Thyroid gland (tissue), 4 donors: Measurements from ENCODE around the gene RPL15. TPM values are rescaled to one million over a fixed set of nuclear protein-coding genes. Genes with fewer than 3 reads are reported as not detected.

Experiments used
- DNase-seq, 2 donors: peaks; one replicate each; pipeline ENCODE4 v3.0.0-alpha.2; 2019
- H3K27ac ChIP-seq, 3 donors: fragments of 200-600 bp; sonication (generic); 1 replicate in 2 of 3; 2 replicates in 1 of 3; pipeline ENCODE4 v1.5.1; 2016 to 2019; ENCODE audit warnings: mild to moderate bottlenecking in 1 of 3, moderate library complexity in 1 of 3
- H3K27me3 ChIP-seq: fragments of 200-600 bp; sonication (generic); one replicate; pipeline ENCODE4 v1.5.1; 2019
- H3K36me3 ChIP-seq, 2 donors: fragments of 200-600 bp; sonication (generic); one replicate each; pipeline ENCODE4 v1.5.1; 2016 to 2019
- H3K4me1 ChIP-seq, 2 donors: fragments of 200-600 bp; sonication (generic); one replicate each; pipeline ENCODE4 v1.5.1; 2017 to 2019
- H3K4me3 ChIP-seq, 3 donors: fragments of 200-600 bp; sonication (generic); replicated peaks in 1 of 3; 1 replicate in 2 of 3; 2 replicates in 1 of 3; pipeline ENCODE4 v1.5.1; 2016; ENCODE audit warnings: mild to moderate bottlenecking in 1 of 3
- H3K9me3 ChIP-seq: fragments of 200-600 bp; sonication (generic); one replicate; pipeline ENCODE4 v1.5.1; 2017
- POLR2A ChIP-seq, 2 donors: fragments of 450-650 bp; IDR thresholded peaks; one replicate each; pipeline ENCODE4 v1.6.1; 2017; ENCODE audit warnings: antibody characterized with exemption in 2 of 2, mild to moderate bottlenecking in 2 of 2, moderate library complexity in 1 of 2
- WGBS, 2 donors: methylation state at CpG; one replicate each; pipeline ENCODE4 v1.1.5; 2017; 5-methylcytosine and 5-hydroxymethylcytosine counted together
- intact Hi-C: fragments of 100-400 bp; cut with DNase I; formaldehyde crosslinking; loops from one replicate; pipeline ENCODE4 v1.15.1; 2023
- total RNA-seq, 4 donors: library from RNA; depleted of rRNA; stranded (reverse); fragments of >200 nt; gene quantifications; one replicate each; pipeline ENCODE4 v1.2.3, GENCODE V29; 2016
- TF ChIP-seq, protein P1 (sequence below), 6 experiments: fragments of 200-600 bp in 3 of 6; fragments of 450-650 bp in 3 of 6; sonication (generic) in 3 of 6; IDR thresholded peaks; one replicate each; pipeline ENCODE4 v1.5.1; 2016 to 2019; ENCODE audit warnings: antibody characterized with exemption in 6 of 6, mild to moderate bottlenecking in 2 of 6, inconsistent platforms in 1 of 6, moderate library complexity in 1 of 6

The RPL15 gene
- total RNA-seq, 4 donors from 2014 or later, result 1,700 to 2,512 (median 2,310) TPM

DNA sequence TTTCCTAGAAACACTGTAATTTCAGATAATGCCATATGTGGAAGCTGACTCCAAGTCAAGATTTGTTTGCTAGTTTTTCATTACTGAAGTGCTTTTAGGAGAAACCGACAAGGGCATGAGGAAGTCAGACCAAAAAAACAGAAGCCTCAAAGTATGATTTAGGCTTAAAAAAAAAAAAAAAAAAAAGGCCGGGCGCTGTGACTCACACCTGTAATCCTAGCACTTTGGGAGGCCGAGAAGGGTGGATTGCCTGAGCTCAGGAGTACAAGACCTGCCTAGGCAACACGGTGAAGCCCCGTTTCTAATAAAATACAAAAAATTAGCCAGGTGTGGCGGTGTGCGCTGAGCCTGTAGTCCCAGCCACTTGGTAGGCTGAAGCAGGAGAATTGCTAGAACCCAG lies 11.6 kb downstream of the RPL15 start:
- Histone ChIP-seq H3K4me1 (peaks cover 3 to 7% of the 10 kb centered on the region in 2 donors), H3K4me3 (no peak overlapping the region), H3K27me3 (no peaks in the 10 kb centered on the region), H3K9me3 (no peaks in the 10 kb centered on the region), H3K36me3 (no peaks in the 10 kb centered on the region), H3K27ac (peak overlapping the region in 2 of 3 donors; percentile 33 to 38)
- DNase-seq, result peak; percentile 74 to 75
- intact Hi-C loops, result no loop called here
- WGBS, 2 donors, result 28 to 29% methylated on average over 8 of the region's 8 CpGs
- TF ChIP-seq, protein P1, sequence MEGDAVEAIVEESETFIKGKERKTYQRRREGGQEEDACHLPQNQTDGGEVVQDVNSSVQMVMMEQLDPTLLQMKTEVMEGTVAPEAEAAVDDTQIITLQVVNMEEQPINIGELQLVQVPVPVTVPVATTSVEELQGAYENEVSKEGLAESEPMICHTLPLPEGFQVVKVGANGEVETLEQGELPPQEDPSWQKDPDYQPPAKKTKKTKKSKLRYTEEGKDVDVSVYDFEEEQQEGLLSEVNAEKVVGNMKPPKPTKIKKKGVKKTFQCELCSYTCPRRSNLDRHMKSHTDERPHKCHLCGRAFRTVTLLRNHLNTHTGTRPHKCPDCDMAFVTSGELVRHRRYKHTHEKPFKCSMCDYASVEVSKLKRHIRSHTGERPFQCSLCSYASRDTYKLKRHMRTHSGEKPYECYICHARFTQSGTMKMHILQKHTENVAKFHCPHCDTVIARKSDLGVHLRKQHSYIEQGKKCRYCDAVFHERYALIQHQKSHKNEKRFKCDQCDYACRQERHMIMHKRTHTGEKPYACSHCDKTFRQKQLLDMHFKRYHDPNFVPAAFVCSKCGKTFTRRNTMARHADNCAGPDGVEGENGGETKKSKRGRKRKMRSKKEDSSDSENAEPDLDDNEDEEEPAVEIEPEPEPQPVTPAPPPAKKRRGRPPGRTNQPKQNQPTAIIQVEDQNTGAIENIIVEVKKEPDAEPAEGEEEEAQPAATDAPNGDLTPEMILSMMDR (IDR thresholded peaks at IDR 0.05), result no peak
- TF ChIP-seq POLR2A (IDR thresholded peaks at IDR 0.05), result no peak

DNA sequence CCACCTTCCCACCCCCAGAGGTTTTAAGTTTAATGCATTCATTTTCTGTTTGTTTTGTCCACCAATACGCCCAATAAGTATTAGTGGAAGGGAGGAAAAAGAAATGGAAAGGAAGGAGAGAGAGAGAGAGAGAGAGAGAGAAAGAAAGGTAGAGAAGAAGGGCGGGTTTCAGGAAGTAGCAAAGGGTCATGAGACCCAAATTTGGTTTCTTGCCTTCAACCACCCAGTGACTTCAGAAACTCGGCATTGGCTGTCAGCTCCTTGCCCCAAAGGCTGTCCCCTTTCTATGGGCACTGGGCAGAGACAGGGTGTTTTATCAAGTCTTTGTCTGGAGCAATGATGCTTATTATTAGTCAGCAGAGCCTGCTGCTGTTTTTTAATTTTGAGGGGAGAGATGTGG lies 14.7 kb downstream of the RPL15 start:
- 86% methylated on average over 3 of the region's 3 CpGs for WGBS, 2 donors

DNA sequence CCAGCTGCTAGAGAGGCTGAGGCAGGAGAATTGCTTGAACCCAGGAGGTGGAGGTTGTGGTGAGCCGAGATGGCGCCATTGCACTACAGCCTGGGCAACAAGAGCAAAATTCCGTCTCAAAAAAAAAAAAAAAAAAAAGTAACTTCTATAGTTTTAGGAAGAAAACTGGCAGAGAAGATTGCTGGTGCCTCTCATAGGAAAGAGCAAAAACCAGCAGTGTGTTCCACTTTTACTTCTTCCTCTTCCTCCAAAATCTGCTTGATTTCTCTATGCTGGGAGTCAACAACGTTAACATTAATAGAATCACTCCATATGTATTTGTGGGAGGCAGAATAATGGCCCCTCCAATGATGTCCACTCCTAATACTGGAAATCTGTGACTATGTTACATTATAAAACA lies 15.6 kb downstream of the RPL15 start:
- intact Hi-C loops, result no loop called here
- Histone ChIP-seq H3K9me3 (no peaks in the 10 kb centered on the region), H3K4me1 (peaks cover 0 to 3% of the 10 kb centered on the region in 2 donors), H3K36me3 (no peaks in the 10 kb centered on the region), H3K27me3 (no peaks in the 10 kb centered on the region), H3K27ac (no peak overlapping the region), H3K4me3 (no peak overlapping the region)
- no peak for TF ChIP-seq POLR2A (IDR thresholded peaks at IDR 0.05)
- TF ChIP-seq, protein P1 (IDR thresholded peaks at IDR 0.05), result no peak
- no peak for DNase-seq
- WGBS, 2 donors, result 88 to 94% methylated on average over 4 of the region's 4 CpGs

More for the DNA sequence above, 14.7 kb downstream of the RPL15 start:
- no peak overlapping the region for H3K4me3 ChIP-seq
- H3K27me3 ChIP-seq, result no peaks in the 10 kb centered on the region
- DNase-seq, result no peak
- no peaks in the 10 kb centered on the region for H3K9me3 ChIP-seq
- intact Hi-C loops, result no loop called here
- no peaks in the 10 kb centered on the region for H3K36me3 ChIP-seq
- peaks cover 0 to 3% of the 10 kb centered on the region in 2 donors for H3K4me1 ChIP-seq
- TF ChIP-seq, protein P1 (IDR thresholded peaks at IDR 0.05), result no peak
- no peak for TF ChIP-seq POLR2A (IDR thresholded peaks at IDR 0.05)
- H3K27ac ChIP-seq, result no peak overlapping the region

DNA sequence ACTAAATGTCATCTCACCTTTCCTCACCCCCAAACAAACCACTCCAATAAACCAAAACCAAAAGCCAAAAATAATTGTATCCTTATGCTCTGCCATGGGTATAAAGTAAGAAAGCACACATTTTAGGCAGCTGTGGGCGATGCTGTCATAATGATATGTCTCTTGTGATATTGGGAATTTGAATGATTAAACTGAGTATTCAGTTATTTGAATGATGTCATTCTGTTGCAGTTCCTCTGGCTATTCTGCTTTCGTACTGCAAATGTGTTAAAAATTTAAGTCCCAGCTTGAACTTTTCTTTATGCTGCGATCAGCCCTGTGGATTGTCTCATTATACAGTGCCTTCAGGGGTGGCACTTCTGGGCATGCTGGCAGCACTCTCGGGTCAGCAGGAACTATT lies 17.3 kb downstream of the RPL15 start:
- Histone ChIP-seq H3K4me3 (no peak overlapping the region), H3K9me3 (no peaks in the 10 kb centered on the region), H3K4me1 (no peaks in the 10 kb centered on the region), H3K27ac (no peak overlapping the region), H3K36me3 (no peaks in the 10 kb centered on the region), H3K27me3 (no peaks in the 10 kb centered on the region)
- TF ChIP-seq POLR2A (IDR thresholded peaks at IDR 0.05), result no peak
- TF ChIP-seq, protein P1 (IDR thresholded peaks at IDR 0.05), result no peak
- DNase-seq, result no peak
- WGBS, 2 donors, result 66 to 85% methylated on average over 4 of the region's 4 CpGs
- intact Hi-C loops, result no loop called here

DNA sequence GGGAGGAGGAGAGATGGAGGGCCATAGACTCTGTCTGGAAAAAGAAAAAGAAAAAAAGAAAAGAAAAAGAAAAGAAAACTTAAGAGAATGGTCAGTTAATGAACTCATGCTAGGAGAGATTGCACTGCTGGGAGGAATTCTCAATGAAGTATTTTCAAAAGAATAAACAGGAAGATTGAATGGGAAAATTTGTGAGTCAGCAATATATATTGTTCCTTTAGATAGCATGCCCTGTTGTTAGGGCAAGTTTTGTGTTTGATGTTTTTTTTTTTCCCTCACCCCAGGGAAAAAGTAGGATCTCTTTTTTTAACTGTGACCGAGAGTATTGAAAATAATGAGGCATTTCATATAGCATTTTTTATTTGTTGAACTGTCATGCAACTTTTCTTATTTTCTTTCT lies 20.4 kb downstream of the RPL15 start:
- no peak overlapping the region for H3K27ac ChIP-seq
- no peaks in the 10 kb centered on the region for H3K36me3 ChIP-seq
- no peak overlapping the region for H3K4me3 ChIP-seq
- 82 to 93% methylated on average over 1 of the region's 1 CpG for WGBS, 2 donors
- DNase-seq, result no peak
- no peaks in the 10 kb centered on the region for H3K9me3 ChIP-seq
- intact Hi-C loops, result no loop called here
- H3K4me1 ChIP-seq, result no peaks in the 10 kb centered on the region
- H3K27me3 ChIP-seq, result no peaks in the 10 kb centered on the region
- TF ChIP-seq, protein P1 (IDR thresholded peaks at IDR 0.05), result no peak
- no peak for TF ChIP-seq POLR2A (IDR thresholded peaks at IDR 0.05)
